Posterior vena cava (tissue), 2 donors: ENCODE results near the gene NUP62. TPM values are rescaled to one million over a fixed set of nuclear protein-coding genes. Genes with fewer than 3 reads are reported as not detected.

Experiments used
- DNase-seq: peaks from one replicate; pipeline ENCODE4 v3.0.0-alpha.2; 2020; ENCODE audit warnings: low spot score
- intact Hi-C, 2 donors: fragments of 100-400 bp; cut with DNase I; formaldehyde crosslinking; loops; one replicate each; pipeline versions ENCODE4 v1.14.1 to v1.14.2; 2022 to 2023
- total RNA-seq, 2 donors: library from RNA; stranded (reverse); fragmentation: NEBNext Ultra II Directional; extraction: Animal tissue kit (Norgen Biotek cat#: 25700); gene quantifications; one replicate each; pipeline ENCODE4 v1.2.1, GENCODE V29; 2021
- donor health status: DM: yes; HTN: yes; CAD: no.
- donor health status: DM: yes; HTN: yes; CAD: no.

NUP62 gene
- total RNA-seq, 2 donors from 2014 or later: 21.9 to 27.1 TPM

- intact Hi-C loops: no loop called here
- DNase-seq: no peak
Measured at GRCh38 chr19:49911381-49912145, 17.7 kb downstream of the NUP62 start.

GRCh38 chr19:49910179-49910578 is 19.1 kb downstream of the NUP62 start:
- intact Hi-C loops: no loop called here
- no peak for DNase-seq

GRCh38 chr19:49908480-49909420 is 20.6 kb downstream of the NUP62 start:
- DNase-seq: no peak
- intact Hi-C loops: no loop called here

GRCh38 chr19:49907745-49908446 is 21.4 kb downstream of the NUP62 start:
- DNase-seq: no peak
- intact Hi-C loops: no loop called here

- intact Hi-C loops: no loop called here
- DNase-seq: no peak
Measured at GRCh38 chr19:49906879-49907564, 22.3 kb downstream of the NUP62 start.

- intact Hi-C loops: no loop called here
- no peak for DNase-seq
Measured at GRCh38 chr19:49904136-49904535, 25.2 kb downstream of the NUP62 start.

GRCh38 chr19:49896863-49897621 is 32.3 kb downstream of the NUP62 start, which contains the start of gene IL4I1:
Gene IL4I1, minus strand, starts transcription at chr19:49896887. Its CDS starts 727 bp downstream, at chr19:49896160.
- intact Hi-C loops: no loop called here

GRCh38 chr19:49895566-49896297 is 33.6 kb downstream of the NUP62 start:
- intact Hi-C loops: no loop called here
- no peak for DNase-seq

More at GRCh38 chr19:49896863-49897621, 32.3 kb downstream of the NUP62 start, which contains the start of gene IL4I1:
- DNase-seq: no peak

- intact Hi-C loops: no loop called here
- DNase-seq: no peak
Measured at GRCh38 chr19:49894879-49895565, 34.3 kb downstream of the NUP62 start.

- intact Hi-C loops: no loop called here
- no peak for DNase-seq
Measured at GRCh38 chr19:49894011-49894664, 35.2 kb downstream of the NUP62 start.

- intact Hi-C loops: no loop called here
- no peak for DNase-seq
Measured at GRCh38 chr19:49892716-49893115, 36.6 kb downstream of the NUP62 start.

GRCh38 chr19:49891393-49891792 is 37.9 kb downstream of the NUP62 start:
- intact Hi-C loops: no loop called here
- DNase-seq: no peak

GRCh38 chr19:49890349-49891311 is 38.7 kb downstream of the NUP62 start:
- intact Hi-C loops: no loop called here
- no peak for DNase-seq

- DNase-seq: peak; percentile 94
- intact Hi-C loops: no loop called here
Measured at GRCh38 chr19:49889687-49890348, 39.5 kb downstream of the NUP62 start.
